SU-DHL-6 (cell line): ENCODE results near the gene GRIK2.

Source experiments
- H2AFZ ChIP-seq: fragments of 200-600 bp; sonication (generic); 2 replicates; pipeline ENCODE4 v1.6.1; 2014; ENCODE audit warnings: low read depth, mild to moderate bottlenecking, moderate library complexity, mixed read lengths, antibody characterized with exemption, low read length; ENCODE audit not compliant: severe bottlenecking
- H3F3A ChIP-seq: fragments of 200-600 bp; shearing (Covaris generic); 2 replicates; pipeline ENCODE4 v1.6.0; 2016; ENCODE audit warnings: antibody characterized with exemption, mild to moderate bottlenecking; ENCODE audit not compliant: insufficient read depth
- H3K27ac ChIP-seq: fragments of 200-600 bp; sonication (generic); 2 replicates; pipeline ENCODE4 v1.5.1; 2016; ENCODE audit warnings: low read depth, mild to moderate bottlenecking, low read length, moderate library complexity, mixed read lengths
- H3K27me3 ChIP-seq: fragments of 200-600 bp; sonication (generic), shearing (Covaris generic); 2 replicates; pipeline ENCODE4 v1.6.0; 2014; ENCODE audit warnings: mild to moderate bottlenecking, low read length
- H3K36me3 ChIP-seq: fragments of 200-600 bp; sonication (generic); 2 replicates; pipeline ENCODE4 v1.6.1; 2014; ENCODE audit warnings: mild to moderate bottlenecking, low read length, mixed read lengths
- H3K4me2 ChIP-seq: fragments of 300-600, 200-600 bp; shearing (Covaris generic), sonication (generic); 2 replicates; pipeline ENCODE4 v1.6.0; 2014; ENCODE audit warnings: low read length, low read depth, mild to moderate bottlenecking; ENCODE audit not compliant: poor library complexity, severe bottlenecking
- H3K4me3 ChIP-seq: fragments of 200-600 bp; sonication (generic); 2 replicates; pipeline ENCODE4 v1.5.1; 2014; ENCODE audit warnings: antibody characterized with exemption, low read length, mild to moderate bottlenecking, mixed read lengths; ENCODE audit not compliant: insufficient read depth, poor library complexity, severe bottlenecking
- H3K79me2 ChIP-seq: fragments of 200-600 bp; sonication (generic); 2 replicates; pipeline ENCODE4 v1.6.1; 2014; ENCODE audit warnings: mild to moderate bottlenecking, low read length, moderate library complexity; ENCODE audit not compliant: insufficient read depth
- H3K9ac ChIP-seq: fragments of 200-600 bp; sonication (generic); 2 replicates; pipeline ENCODE4 v1.7.0; 2014; ENCODE audit warnings: mild to moderate bottlenecking, low read length
- H3K9me2 ChIP-seq: fragments of 200-600 bp; sonication (generic); replicated peaks from 2 replicates; pipeline ENCODE4 v1.6.1; 2014; ENCODE audit warnings: low read length; ENCODE audit not compliant: insufficient read depth
- H3K9me3 ChIP-seq: fragments of 200-600 bp; sonication (generic); 2 replicates; pipeline ENCODE4 v1.6.1; 2014; ENCODE audit warnings: low read length, mixed read lengths; ENCODE audit not compliant: insufficient read depth
- H4K20me1 ChIP-seq: fragments of 200-600 bp; sonication (generic); 2 replicates; pipeline ENCODE4 v1.6.1; 2014; ENCODE audit warnings: low read depth, mild to moderate bottlenecking, antibody characterized with exemption, low read length, moderate library complexity, mixed read lengths
- CTCF ChIP-seq: fragments of 200-600 bp; sonication (generic); IDR thresholded peaks from one replicate; pipeline ENCODE4 v1.5.1; 2017; ENCODE audit warnings: antibody characterized with exemption, mild to moderate bottlenecking, low read length, moderate library complexity; ENCODE audit not compliant: insufficient read depth, poor library complexity, severe bottlenecking
- EZH2phosphoT487 ChIP-seq: fragments of 200-600 bp; sonication (generic), shearing (Covaris generic); conservative IDR thresholded peaks from 2 replicates; pipeline ENCODE4 v1.6.1; 2018; ENCODE audit warnings: mild to moderate bottlenecking, antibody characterized with exemption, low read length, moderate library complexity, mixed read lengths

GRIK2 gene

GRCh38 chr6:101740631-101741030 lies 347.1 kb downstream of the GRIK2 start:
- H3K27me3 ChIP-seq: no peaks in the 10 kb centered on the region
- no peak overlapping the region for H3K27ac ChIP-seq
- no peak overlapping the region for H2AFZ ChIP-seq

GRCh38 chr6:101741474-101742171 lies 348.1 kb downstream of the GRIK2 start:
- Histone ChIP-seq H3K4me3 (no peak overlapping the region), H3K27ac (no peak overlapping the region), H2AFZ (no peak overlapping the region), H4K20me1 (no peaks in the 10 kb centered on the region), H3K9me2 (no peaks in the 10 kb centered on the region), H3K27me3 (no peaks in the 10 kb centered on the region), H3K79me2 (no peaks in the 10 kb centered on the region), H3K9ac (no peak overlapping the region), H3K36me3 (no peaks in the 10 kb centered on the region), H3K4me2 (no peak overlapping the region), H3K9me3 (no peaks in the 10 kb centered on the region), H3F3A (no peaks in the 10 kb centered on the region)
- no peak for TF ChIP-seq EZH2phosphoT487
- no peak for TF ChIP-seq CTCF

More at GRCh38 chr6:101740631-101741030, 347.1 kb downstream of the GRIK2 start:
- TF ChIP-seq CTCF (no peak), EZH2phosphoT487 (no peak)
- Histone ChIP-seq H3K9ac (no peak overlapping the region), H3K9me2 (no peaks in the 10 kb centered on the region), H3K4me3 (no peak overlapping the region), H3K79me2 (no peaks in the 10 kb centered on the region), H4K20me1 (no peaks in the 10 kb centered on the region), H3K36me3 (no peaks in the 10 kb centered on the region), H3K4me2 (no peak overlapping the region), H3K9me3 (no peaks in the 10 kb centered on the region), H3F3A (no peaks in the 10 kb centered on the region)

- no peak overlapping the region for H3K4me2 ChIP-seq
- no peak overlapping the region for H3K4me3 ChIP-seq
- no peak overlapping the region for H2AFZ ChIP-seq
- no peaks in the 10 kb centered on the region for H3F3A ChIP-seq
- H3K36me3 ChIP-seq: no peaks in the 10 kb centered on the region
- no peaks in the 10 kb centered on the region for H3K27me3 ChIP-seq
- no peaks in the 10 kb centered on the region for H3K9me3 ChIP-seq
- no peaks in the 10 kb centered on the region for H3K79me2 ChIP-seq
- H3K9ac ChIP-seq: no peak overlapping the region
- TF ChIP-seq EZH2phosphoT487 (no peak), CTCF (no peak)
- no peak overlapping the region for H3K27ac ChIP-seq
- H4K20me1 ChIP-seq: no peaks in the 10 kb centered on the region
- H3K9me2 ChIP-seq: no peaks in the 10 kb centered on the region
Measured at GRCh38 chr6:101747160-101747559, 353.7 kb downstream of the GRIK2 start.
